DOHH2 (cell line): ENCODE measurements around the gene CITED2.

ENCODE experiments used
- H3F3A ChIP-seq: fragments of 200-600 bp; sonication (generic), shearing (Covaris generic); 2 replicates; pipeline ENCODE4 v1.6.0; 2016; ENCODE audit warnings: antibody characterized with exemption, mild to moderate bottlenecking; ENCODE audit not compliant: control insufficient read depth, insufficient read depth
- H3K27ac ChIP-seq: fragments of 200-600 bp; sonication (generic); 2 replicates; pipeline ENCODE4 v1.5.1; 2014; ENCODE audit warnings: low read depth, mild to moderate bottlenecking, low read length, moderate library complexity
- H3K27me3 ChIP-seq: fragments of 200-600 bp; sonication (generic); 2 replicates; pipeline ENCODE4 v1.6.1; 2014; ENCODE audit warnings: mild to moderate bottlenecking, low read length, mixed read lengths; ENCODE audit not compliant: control insufficient read depth
- H3K36me3 ChIP-seq: fragments of 200-600 bp; sonication (generic); 2 replicates; pipeline ENCODE4 v1.6.1; 2014; ENCODE audit warnings: mild to moderate bottlenecking, low read length, moderate library complexity, mixed read lengths; ENCODE audit not compliant: control insufficient read depth
- H3K4me1 ChIP-seq: fragments of 200-600 bp; sonication (generic); 2 replicates; pipeline ENCODE4 v1.6.1; 2014; ENCODE audit warnings: mild to moderate bottlenecking, low read length, mixed read lengths; ENCODE audit not compliant: control insufficient read depth
- H3K4me2 ChIP-seq: fragments of 200-600 bp; sonication (generic); 2 replicates; pipeline ENCODE4 v1.6.0; 2014; ENCODE audit warnings: mild to moderate bottlenecking, low read length, moderate library complexity
- H3K4me3 ChIP-seq: fragments of 200-600 bp; sonication (generic); 2 replicates; pipeline ENCODE4 v1.5.1; 2014; ENCODE audit warnings: mild to moderate bottlenecking, low read length, mixed read lengths
- H3K79me2 ChIP-seq: fragments of 200-600 bp; sonication (generic); 2 replicates; pipeline ENCODE4 v1.6.1; 2014; ENCODE audit warnings: mild to moderate bottlenecking, low read length, mixed read lengths; ENCODE audit not compliant: control insufficient read depth
- H3K9me2 ChIP-seq: fragments of 200-600 bp; sonication (generic); replicated peaks from 2 replicates; pipeline ENCODE4 v1.6.1; 2014; ENCODE audit warnings: mild to moderate bottlenecking, low read length, mixed read lengths; ENCODE audit not compliant: control insufficient read depth
- H3K9me3 ChIP-seq: fragments of 200-600 bp; sonication (generic); 2 replicates; pipeline ENCODE4 v1.6.1; 2014; ENCODE audit warnings: antibody characterized with exemption, low read length, mixed read lengths; ENCODE audit not compliant: control insufficient read depth, insufficient read depth
- H4K20me1 ChIP-seq: fragments of 200-600 bp; sonication (generic); 2 replicates; pipeline ENCODE4 v1.6.0; 2014; ENCODE audit warnings: low read depth, mild to moderate bottlenecking, antibody characterized with exemption, low read length, moderate library complexity; ENCODE audit not compliant: control insufficient read depth, insufficient read depth
- CTCF ChIP-seq: fragments of 200-600 bp; sonication (generic); IDR thresholded peaks from one replicate; pipeline ENCODE4 v1.5.1; 2014; ENCODE audit warnings: antibody characterized with exemption, mild to moderate bottlenecking, low read depth, low read length; ENCODE audit not compliant: poor library complexity, severe bottlenecking
- EZH2phosphoT487 ChIP-seq: fragments of 200-600 bp; sonication (generic); IDR thresholded peaks from 2 replicates; pipeline ENCODE4 v1.6.1; 2017; ENCODE audit warnings: borderline replicate concordance, mild to moderate bottlenecking, antibody characterized with exemption, low read length, moderate library complexity, mixed read lengths

CITED2 gene

DNA sequence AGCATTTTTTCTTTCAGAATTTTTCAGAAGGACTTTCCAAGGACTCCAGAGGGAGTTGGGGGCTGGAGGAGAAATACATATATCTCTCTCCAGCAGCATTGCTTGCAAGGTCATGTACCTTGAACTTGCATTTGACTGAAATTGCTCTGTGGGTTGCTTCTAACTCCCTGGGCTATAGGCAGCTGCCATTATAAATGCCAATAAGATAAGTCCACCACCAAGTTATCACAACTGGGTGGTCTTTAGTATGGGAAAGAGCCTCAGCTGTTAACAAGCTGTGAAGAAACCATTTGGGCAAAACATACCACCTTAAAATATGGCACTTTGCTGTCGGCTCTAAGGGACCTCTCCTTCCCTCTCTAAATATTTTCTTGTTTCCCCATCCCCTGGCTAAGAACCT, 20.9 kb upstream of the CITED2 start:
- H3K9me3 ChIP-seq = no peaks in the 10 kb centered on the region
- no peaks in the 10 kb centered on the region for H3K9me2 ChIP-seq
- peaks cover 2% of the 10 kb centered on the region; the same call in 1 of the 2 replicates for H3K27me3 ChIP-seq
- no peak overlapping the region for H3K4me2 ChIP-seq
- H3K27ac ChIP-seq = no peak overlapping the region
- no peak for TF ChIP-seq CTCF
- TF ChIP-seq EZH2phosphoT487 = no peak
- no peaks in the 10 kb centered on the region for H3K79me2 ChIP-seq
- H3K36me3 ChIP-seq = no peaks in the 10 kb centered on the region
- H3K4me3 ChIP-seq = no peak overlapping the region
- H4K20me1 ChIP-seq = no peaks in the 10 kb centered on the region
- H3F3A ChIP-seq = no peaks in the 10 kb centered on the region
- peaks cover 7% of the 10 kb centered on the region; the same call in 1 of the 2 replicates for H3K4me1 ChIP-seq

GRCh38 chr6:139394027-139394649, 19.7 kb upstream of the CITED2 start:
- Histone ChIP-seq H3K4me3 (no peak overlapping the region), H3K27ac (no peak overlapping the region), H3K9me2 (no peaks in the 10 kb centered on the region), H3K36me3 (no peaks in the 10 kb centered on the region), H3K27me3 (peaks cover 2% of the 10 kb centered on the region; the same call in 1 of the 2 replicates), H3K4me2 (no peak overlapping the region), H4K20me1 (no peaks in the 10 kb centered on the region), H3F3A (no peaks in the 10 kb centered on the region), H3K9me3 (no peaks in the 10 kb centered on the region), H3K4me1 (peaks cover 7% of the 10 kb centered on the region; the same call in 1 of the 2 replicates), H3K79me2 (no peaks in the 10 kb centered on the region)
- TF ChIP-seq CTCF (no peak), EZH2phosphoT487 (no peak)

GRCh38 chr6:139392794-139393193, 18.3 kb upstream of the CITED2 start:
- peaks cover 7% of the 10 kb centered on the region; the same call in 1 of the 2 replicates for H3K4me1 ChIP-seq
- H3K79me2 ChIP-seq = no peaks in the 10 kb centered on the region
- H3K27me3 ChIP-seq = no peaks in the 10 kb centered on the region
- H3K9me3 ChIP-seq = no peaks in the 10 kb centered on the region
- no peaks in the 10 kb centered on the region for H3F3A ChIP-seq
- no peaks in the 10 kb centered on the region for H3K9me2 ChIP-seq
- H4K20me1 ChIP-seq = no peaks in the 10 kb centered on the region
- H3K27ac ChIP-seq = no peak overlapping the region
- H3K4me3 ChIP-seq = no peak overlapping the region
- H3K36me3 ChIP-seq = no peaks in the 10 kb centered on the region
- peak overlapping the region; percentile 44 for H3K4me2 ChIP-seq
- TF ChIP-seq CTCF (no peak), EZH2phosphoT487 (no peak)
